GM12878 (cell line): Measurements from ENCODE around the gene RFFL. TPM values are rescaled to one million over a fixed set of nuclear protein-coding genes. Genes with fewer than 3 reads are reported as not detected.
A peak's percentile ranks its signal among the peaks of the same experiment; 100 is the strongest.

ENCODE experiments used
- BCL11A ChIP-seq: IDR thresholded peaks from 2 replicates; pipeline ENCODE4 v1.6.1; 2011; ENCODE audit warnings: low read depth, low read length
- CBFB ChIP-seq: IDR thresholded peaks from 2 replicates; pipeline ENCODE4 v1.6.1; 2016; ENCODE audit warnings: antibody characterized with exemption, low read depth
- CEBPB ChIP-seq, 2 experiments: fragments of 150-350 bp in 1 of 2; IDR thresholded peaks; 2 replicates each; pipeline ENCODE4 v1.6.1; 2012 to 2014; ENCODE audit warnings: low read depth in 2 of 2, low read length in 2 of 2, borderline replicate concordance in 1 of 2, inconsistent platforms in 1 of 2
- CHD4 ChIP-seq: fragments of 200-600 bp; sonication (generic); IDR thresholded peaks from 2 replicates; pipeline ENCODE4 v1.6.1; 2016; ENCODE audit warnings: mild to moderate bottlenecking
- ETV6 ChIP-seq, 2 experiments: fragments of 450-650 bp in 1 of 2; IDR thresholded peaks in 1 of 2; conservative IDR thresholded peaks in 1 of 2; 2 replicates each; pipeline ENCODE4 v1.6.1; 2014; ENCODE audit warnings: antibody characterized with exemption in 1 of 2, borderline replicate concordance in 1 of 2, low read depth in 1 of 2, mild to moderate bottlenecking in 1 of 2, moderate library complexity in 1 of 2
- HDAC6 ChIP-seq: fragments of 200-600 bp; sonication (generic); IDR thresholded peaks from one replicate; pipeline ENCODE4 v1.8.0; 2017; ENCODE audit warnings: antibody characterized with exemption; ENCODE audit not compliant: unreplicated experiment
- IKZF2 ChIP-seq, 2 experiments: fragments of 450-650 bp; IDR thresholded peaks; 2 replicates each; pipeline ENCODE4 v1.6.1; 2017; ENCODE audit warnings: mild to moderate bottlenecking in 2 of 2, moderate library complexity in 2 of 2
- MTA3 ChIP-seq: IDR thresholded peaks from 2 replicates; pipeline ENCODE4 v1.6.1; 2012; ENCODE audit warnings: low read length, inconsistent platforms, borderline replicate concordance
- RB1 ChIP-seq: fragments of 450-650 bp; formaldehyde crosslinking; IDR thresholded peaks from 2 replicates; pipeline ENCODE4 v1.6.1; 2017; ENCODE audit warnings: mild to moderate bottlenecking, borderline replicate concordance
- SMAD5 ChIP-seq: IDR thresholded peaks from 2 replicates; pipeline ENCODE4 v1.6.1; 2016; ENCODE audit warnings: antibody characterized with exemption, low read depth
- SMARCA5 ChIP-seq: fragments of 450-650 bp; IDR thresholded peaks from 2 replicates; pipeline ENCODE4 v1.6.1; 2017; ENCODE audit warnings: mild to moderate bottlenecking
- polyA plus RNA-seq, 11 experiments: library from polyadenylated mRNA; depleted of rRNA in 4 of 11; unstranded in 6 of 11; stranded (reverse) in 5 of 11; fragments of >200 nt; fragmentation: Nextera tagmentation in 4 of 11; fragmentation: Illumina TruSeq in 1 of 11; extraction: Ambion mirVana in 4 of 11; extraction: Trizol in 1 of 11; gene quantifications; 1 replicate in 1 of 11; 2 replicates in 10 of 11; pipeline versions ENCODE4 v1.2.1 to v1.2.3, GENCODE V29; 2011 to 2016; ENCODE audit warnings: inconsistent platforms in 2 of 11, missing spikeins in 2 of 11, low read depth in 1 of 11
- total RNA-seq, 4 experiments: library from RNA; depleted of rRNA in 3 of 4; stranded (reverse); fragments of >200 nt in 3 of 4; fragmentation: Illumina TruSeq in 1 of 4; extraction: Trizol in 1 of 4; gene quantifications; 2 replicates each; pipeline versions ENCODE4 v1.2.1 to v1.2.3, GENCODE V29; 2013 to 2021
- TF ChIP-seq, protein P1 (sequence below): fragments of 450-650 bp; formaldehyde crosslinking; IDR thresholded peaks from 2 replicates; pipeline ENCODE4 v1.4.0; 2020; ENCODE audit warnings: mild to moderate bottlenecking, moderate library complexity

Gene RFFL
- total and polyA plus RNA-seq, 10 of the 15 experiments (the other 5 are each of a cell fraction or from before 2014, with no cell fraction given), result 4.7 to 56.1 (median 26.9) TPM

DNA sequence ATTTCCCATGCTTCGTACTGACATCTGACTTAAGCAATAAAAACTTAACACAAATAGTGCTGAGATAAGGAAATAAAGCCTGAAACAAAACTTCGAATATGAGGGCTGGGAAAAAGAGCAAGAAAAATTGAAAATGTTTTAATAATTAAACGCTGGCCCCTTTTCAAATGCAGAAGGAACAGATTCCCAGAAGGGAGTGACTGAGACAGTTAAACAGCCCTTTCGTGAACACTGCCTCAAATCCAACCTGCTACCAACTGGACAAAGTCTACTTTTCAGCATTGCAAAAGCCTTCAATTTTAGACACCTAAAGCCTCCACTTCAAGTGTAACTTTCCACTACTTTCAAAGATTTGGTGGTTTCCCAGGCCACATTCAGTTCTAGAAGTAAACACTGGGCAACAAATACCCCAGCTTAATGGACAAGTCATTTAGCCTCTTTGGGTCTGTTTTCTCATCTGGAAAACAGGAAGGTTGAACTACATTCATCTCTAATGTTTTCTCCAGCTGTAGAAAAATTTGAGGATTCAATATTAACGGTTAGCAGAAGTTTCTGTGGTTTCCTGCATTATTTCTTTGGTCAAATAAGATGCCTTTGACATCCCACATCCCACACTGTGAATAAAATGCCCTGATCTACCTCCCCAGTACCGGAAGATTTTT is 11.8 kb downstream of the RFFL start (continued):
- TF ChIP-seq RB1 (no peak), CEBPB (IDR thresholded peaks at IDR 0.05; ENCODE audit: borderline replicate concordance in 1 of 2, low read depth in 2 of 2, low read length in 2 of 2) (no peak), ETV6 (conservative IDR thresholded peaks at IDR 0.05 in 1 of 2, IDR thresholded peaks at IDR 0.05 in 1 of 2; ENCODE audit: borderline replicate concordance in 1 of 2, low read depth in 1 of 2) (no peak), CHD4 (no peak), MTA3 (0 out of 2 replicates have a peak, but pooled peaks have one; percentile 14), CBFB (peak; percentile 23; the same call in 1 of the 2 replicates), IKZF2 (IDR thresholded peaks at IDR 0.05) (peak; percentile 71 to 76; a peak in 3 of 4 replicates), SMARCA5 (no peak), HDAC6 (no peak), BCL11A (peak; percentile 51; the same call in 1 of the 2 replicates), SMAD5 (no peak)
- TF ChIP-seq, protein P1, sequence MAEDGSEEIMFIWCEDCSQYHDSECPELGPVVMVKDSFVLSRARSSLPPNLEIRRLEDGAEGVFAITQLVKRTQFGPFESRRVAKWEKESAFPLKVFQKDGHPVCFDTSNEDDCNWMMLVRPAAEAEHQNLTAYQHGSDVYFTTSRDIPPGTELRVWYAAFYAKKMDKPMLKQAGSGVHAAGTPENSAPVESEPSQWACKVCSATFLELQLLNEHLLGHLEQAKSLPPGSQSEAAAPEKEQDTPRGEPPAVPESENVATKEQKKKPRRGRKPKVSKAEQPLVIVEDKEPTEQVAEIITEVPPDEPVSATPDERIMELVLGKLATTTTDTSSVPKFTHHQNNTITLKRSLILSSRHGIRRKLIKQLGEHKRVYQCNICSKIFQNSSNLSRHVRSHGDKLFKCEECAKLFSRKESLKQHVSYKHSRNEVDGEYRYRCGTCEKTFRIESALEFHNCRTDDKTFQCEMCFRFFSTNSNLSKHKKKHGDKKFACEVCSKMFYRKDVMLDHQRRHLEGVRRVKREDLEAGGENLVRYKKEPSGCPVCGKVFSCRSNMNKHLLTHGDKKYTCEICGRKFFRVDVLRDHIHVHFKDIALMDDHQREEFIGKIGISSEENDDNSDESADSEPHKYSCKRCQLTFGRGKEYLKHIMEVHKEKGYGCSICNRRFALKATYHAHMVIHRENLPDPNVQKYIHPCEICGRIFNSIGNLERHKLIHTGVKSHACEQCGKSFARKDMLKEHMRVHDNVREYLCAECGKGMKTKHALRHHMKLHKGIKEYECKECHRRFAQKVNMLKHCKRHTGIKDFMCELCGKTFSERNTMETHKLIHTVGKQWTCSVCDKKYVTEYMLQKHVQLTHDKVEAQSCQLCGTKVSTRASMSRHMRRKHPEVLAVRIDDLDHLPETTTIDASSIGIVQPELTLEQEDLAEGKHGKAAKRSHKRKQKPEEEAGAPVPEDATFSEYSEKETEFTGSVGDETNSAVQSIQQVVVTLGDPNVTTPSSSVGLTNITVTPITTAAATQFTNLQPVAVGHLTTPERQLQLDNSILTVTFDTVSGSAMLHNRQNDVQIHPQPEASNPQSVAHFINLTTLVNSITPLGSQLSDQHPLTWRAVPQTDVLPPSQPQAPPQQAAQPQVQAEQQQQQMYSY (CRISPR knock-in tag), result no peak
- TF ChIP-seq, all 136 proteins: peak for 11
